Mesendoderm (in vitro differentiated cells): ENCODE results near the gene RNF135.
"Not testable (repeated sequence)": the region's sequence is repeated elsewhere in the genome, so short reads cannot be mapped to it uniquely, and the experiment has no call there.

Experiments used
- DNase-seq: peaks from one replicate; pipeline ENCODE4 v3.0.0; 2013
- H2AK5ac ChIP-seq: 2 replicates; pipeline ENCODE4 v1.6.1; 2013; ENCODE audit warnings: low read length, inconsistent platforms
- H2BK120ac ChIP-seq: 2 replicates; pipeline ENCODE4 v1.6.1; 2013; ENCODE audit warnings: low read depth, mild to moderate bottlenecking, low read length, moderate library complexity, mixed read lengths
- H2BK15ac ChIP-seq: replicated peaks from 2 replicates; pipeline ENCODE4 v1.6.1; 2013; ENCODE audit warnings: low read depth, mild to moderate bottlenecking, moderate library complexity
- H2BK5ac ChIP-seq: 2 replicates; pipeline ENCODE4 v1.6.1; 2013; ENCODE audit warnings: low read length, inconsistent platforms
- H3K18ac ChIP-seq: 2 replicates; pipeline ENCODE4 v1.6.1; 2013; ENCODE audit warnings: mild to moderate bottlenecking, low read length, mixed read lengths
- H3K23ac ChIP-seq: one replicate; pipeline ENCODE4 v1.6.1; 2013; ENCODE audit warnings: low read length
- H3K27ac ChIP-seq: 2 replicates; pipeline ENCODE4 v1.5.1; 2013; ENCODE audit warnings: low read depth, mild to moderate bottlenecking, inconsistent platforms, low read length, moderate library complexity
- H3K27me3 ChIP-seq: 2 replicates; pipeline ENCODE4 v1.6.1; 2013; ENCODE audit warnings: low read length, control low read depth, mild to moderate bottlenecking, inconsistent platforms; ENCODE audit not compliant: insufficient read depth, poor library complexity
- H3K36me3 ChIP-seq: 2 replicates; pipeline ENCODE4 v1.6.1; 2013; ENCODE audit warnings: low read length, inconsistent platforms; ENCODE audit not compliant: control insufficient read depth, insufficient read depth
- H3K4ac ChIP-seq: one replicate; pipeline ENCODE4 v1.6.1; 2013; ENCODE audit warnings: low read depth, mild to moderate bottlenecking, low read length, moderate library complexity
- H3K4me1 ChIP-seq: 2 replicates; pipeline ENCODE4 v1.6.1; 2013; ENCODE audit warnings: low read depth, low read length, inconsistent platforms; ENCODE audit not compliant: control insufficient read depth
- H3K4me2 ChIP-seq: 2 replicates; pipeline ENCODE4 v1.6.1; 2013; ENCODE audit warnings: low read length
- H3K4me3 ChIP-seq: 2 replicates; pipeline ENCODE4 v1.5.1; 2013; ENCODE audit warnings: mild to moderate bottlenecking, low read length
- H3K56ac ChIP-seq: one replicate; pipeline ENCODE4 v1.6.1; 2013; ENCODE audit warnings: low read length
- H3K79me1 ChIP-seq: 2 replicates; pipeline ENCODE4 v1.6.1; 2013; ENCODE audit warnings: low read length, inconsistent platforms
- H3K79me2 ChIP-seq: 2 replicates; pipeline ENCODE4 v1.6.1; 2013; ENCODE audit warnings: mild to moderate bottlenecking, low read length; ENCODE audit not compliant: control insufficient read depth, insufficient read depth
- H3K9ac ChIP-seq: 2 replicates; pipeline ENCODE4 v1.6.1; 2013; ENCODE audit warnings: low read length, inconsistent platforms
- H4K5ac ChIP-seq: one replicate; pipeline ENCODE4 v1.6.1; 2013; ENCODE audit warnings: low read length
- H4K8ac ChIP-seq: one replicate; pipeline ENCODE4 v1.6.1; 2013; ENCODE audit warnings: low read depth, mild to moderate bottlenecking, control low read depth, low read length, moderate library complexity
- WGBS: extraction: QIAGEN DNeasy Blood & Tissue Kit; methylation state at CpG from one replicate; pipeline ENCODE4 v1.1.7; 2013; ENCODE audit warnings: low lambda C conversion rate, missing lambda C conversion rate; ENCODE audit not compliant: insufficient coverage; ENCODE audit errors: extremely low coverage; 5-methylcytosine and 5-hydroxymethylcytosine counted together

Gene RNF135

GRCh38 chr17:30967911-30968310 is 2.9 kb upstream of the RNF135 start:
- H2BK15ac ChIP-seq, H3K4me3 ChIP-seq, H2BK120ac ChIP-seq, H3K36me3 ChIP-seq, DNase-seq, H3K56ac ChIP-seq, H3K79me1 ChIP-seq, H3K4me2 ChIP-seq, H3K27ac ChIP-seq, H3K9ac ChIP-seq, H3K79me2 ChIP-seq, H3K27me3 ChIP-seq, H3K23ac ChIP-seq, H2AK5ac ChIP-seq, H4K8ac ChIP-seq, H3K4ac ChIP-seq, H2BK5ac ChIP-seq, H3K18ac ChIP-seq, H3K4me1 ChIP-seq, H4K5ac ChIP-seq: not testable (repeated sequence)
- WGBS, result no CpG with 5 or more reads among the region's 13 CpGs

- Histone ChIP-seq H3K79me1 (no peaks in the 10 kb centered on the region), H3K4me1 (no peaks in the 10 kb centered on the region), H2BK5ac (peak overlapping the region; percentile 21), H3K23ac (no peak overlapping the region), H3K9ac (peak overlapping the region; percentile 75), H2BK15ac (peak overlapping the region; percentile 48), H4K5ac (peak overlapping the region; percentile 21), H3K4ac (peak overlapping the region; percentile 76), H3K4me3 (peak overlapping the region; percentile 20), H2AK5ac (no peak overlapping the region), H3K79me2 (no peaks in the 10 kb centered on the region), H4K8ac (peak overlapping the region; percentile 57), H3K27me3 (no peaks in the 10 kb centered on the region), H3K27ac (peak overlapping the region; percentile 71), H3K36me3 (no peaks in the 10 kb centered on the region), H3K56ac (peak overlapping the region; percentile 95), H3K4me2 (peak overlapping the region; percentile 34), H3K18ac (peak overlapping the region; percentile 90), H2BK120ac (no peak overlapping the region)
- DNase-seq, result peak; percentile 68
- no CpG with 5 or more reads among the region's 31 CpGs for WGBS
These were observed 629 bp upstream of the RNF135 start for GRCh38 chr17:30969989-30970830.

GRCh38 chr17:30975042-30975820 is 4.4 kb downstream of the RNF135 start:
- no peak overlapping the region for H3K9ac ChIP-seq
- no peak for DNase-seq
- H3K56ac ChIP-seq, result no peak overlapping the region
- WGBS, result no CpG with 5 or more reads among the region's 8 CpGs
- H3K27ac ChIP-seq, result no peak overlapping the region
- H3K18ac ChIP-seq, result no peak overlapping the region
- H4K5ac ChIP-seq, result no peak overlapping the region
- H4K8ac ChIP-seq, result no peak overlapping the region
- H3K4ac ChIP-seq, result no peak overlapping the region
- H3K23ac ChIP-seq, result no peak overlapping the region
- no peak overlapping the region for H2BK15ac ChIP-seq
- H3K4me3 ChIP-seq, result no peak overlapping the region
- H2AK5ac ChIP-seq, result no peak overlapping the region
- H2BK120ac ChIP-seq, result no peak overlapping the region
- no peaks in the 10 kb centered on the region for H3K36me3 ChIP-seq
- no peak overlapping the region for H3K4me2 ChIP-seq
- no peaks in the 10 kb centered on the region for H3K79me1 ChIP-seq
- H2BK5ac ChIP-seq, result no peak overlapping the region
- H3K27me3 ChIP-seq, result no peaks in the 10 kb centered on the region
- no peaks in the 10 kb centered on the region for H3K79me2 ChIP-seq
- H3K4me1 ChIP-seq, result no peaks in the 10 kb centered on the region

DNA sequence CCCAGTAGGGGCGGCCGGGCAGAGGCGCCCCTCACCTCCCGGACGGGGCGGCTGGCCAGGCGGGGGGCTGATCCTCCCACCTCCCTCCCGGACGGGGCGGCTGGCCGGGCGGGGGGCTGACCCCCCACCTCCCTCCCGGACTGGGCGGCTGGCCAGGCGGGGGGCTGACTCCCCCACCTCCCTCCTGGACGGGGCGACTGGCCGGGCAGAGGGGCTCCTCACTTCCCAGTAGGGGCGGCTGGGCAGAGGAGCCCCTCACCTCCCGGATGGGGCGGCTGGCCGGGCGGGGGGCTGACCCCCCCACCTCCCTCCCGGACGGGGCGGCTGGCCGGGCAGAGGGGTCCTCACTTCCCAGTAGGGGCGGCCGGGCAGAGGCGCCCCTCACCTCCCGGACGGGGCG is 9.1 kb downstream of the RNF135 start:
- not testable (repeated sequence) for H3K4ac ChIP-seq, H3K36me3 ChIP-seq, H2BK120ac ChIP-seq, H3K27ac ChIP-seq, H3K9ac ChIP-seq, H3K4me1 ChIP-seq, H2AK5ac ChIP-seq, H4K8ac ChIP-seq, H3K79me1 ChIP-seq, H2BK5ac ChIP-seq, H3K27me3 ChIP-seq, H3K79me2 ChIP-seq, H3K56ac ChIP-seq, H3K4me2 ChIP-seq, DNase-seq, H4K5ac ChIP-seq, H3K4me3 ChIP-seq, H3K18ac ChIP-seq, H3K23ac ChIP-seq, H2BK15ac ChIP-seq
- WGBS, result no CpG with 5 or more reads among the region's 33 CpGs

DNA sequence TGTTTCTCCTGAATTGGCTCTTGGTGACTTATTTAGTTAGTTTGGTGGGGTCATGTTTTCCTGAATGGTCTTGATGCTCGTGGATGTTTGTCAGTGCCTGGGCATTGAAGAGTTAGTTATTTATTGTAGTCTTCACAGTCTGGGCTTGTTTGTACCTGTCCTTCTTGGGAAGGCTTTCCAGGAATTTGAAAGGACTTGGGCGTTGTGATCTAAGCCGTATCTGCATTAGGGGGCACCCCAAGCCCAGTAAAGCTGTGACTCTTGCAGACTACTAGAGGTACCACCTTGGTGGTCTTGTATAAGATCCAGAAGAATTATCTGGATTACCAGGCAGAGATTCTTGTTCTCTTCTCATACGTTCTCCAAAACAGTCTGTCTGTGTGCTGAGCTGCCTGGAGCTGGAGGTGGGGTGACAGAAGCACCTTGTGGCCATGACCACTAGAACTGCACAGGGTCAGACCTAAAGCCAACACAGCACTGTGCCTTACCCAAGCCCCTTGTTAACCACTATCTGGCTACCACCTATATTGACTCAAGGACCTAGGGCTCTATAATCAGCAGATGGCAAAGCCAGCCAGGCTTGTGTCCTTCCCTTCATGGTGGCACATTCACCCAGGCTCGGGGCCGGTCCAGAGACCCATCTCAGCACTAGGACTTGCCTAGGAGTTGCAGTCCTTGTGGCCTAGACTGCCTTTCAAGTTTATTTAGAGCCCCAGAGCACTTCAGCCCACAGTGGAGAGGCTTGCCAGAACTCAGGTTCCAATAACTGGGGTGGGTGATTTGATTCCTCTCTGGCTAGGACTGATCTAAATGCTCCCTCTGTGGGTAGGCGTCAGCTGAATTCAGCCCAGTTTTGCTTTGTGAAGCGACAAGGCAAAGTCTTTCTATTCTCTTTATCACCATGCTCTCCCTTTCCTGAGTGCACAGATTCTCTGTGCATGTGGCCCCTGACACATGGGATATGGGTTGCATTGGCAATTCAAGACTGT is 11.0 kb downstream of the RNF135 start:
- H4K5ac ChIP-seq, result no peak overlapping the region
- H2AK5ac ChIP-seq, result no peak overlapping the region
- H3K4ac ChIP-seq, result no peak overlapping the region
- H3K36me3 ChIP-seq, result no peaks in the 10 kb centered on the region
- no peak overlapping the region for H3K27ac ChIP-seq
- H3K79me1 ChIP-seq, result no peaks in the 10 kb centered on the region
- WGBS, result no CpG with 5 or more reads among the region's 8 CpGs
- no peak overlapping the region for H4K8ac ChIP-seq
- no peaks in the 10 kb centered on the region for H3K79me2 ChIP-seq
- no peak overlapping the region for H3K23ac ChIP-seq
- no peak for DNase-seq
- H3K56ac ChIP-seq, result no peak overlapping the region
- no peak overlapping the region for H2BK5ac ChIP-seq
- no peak overlapping the region for H2BK15ac ChIP-seq
- H3K4me1 ChIP-seq, result no peaks in the 10 kb centered on the region
- H3K27me3 ChIP-seq, result no peaks in the 10 kb centered on the region
- no peak overlapping the region for H3K18ac ChIP-seq
- H3K9ac ChIP-seq, result no peak overlapping the region
- H3K4me3 ChIP-seq, result no peak overlapping the region
- no peak overlapping the region for H3K4me2 ChIP-seq
- no peak overlapping the region for H2BK120ac ChIP-seq
